Mammary epithelial cell (primary cell): ENCODE data around the gene ZNRF1.

ENCODE experiments used
- CTCF ChIP-seq, 2 donors: IDR thresholded peaks in 1 of 2; conservative IDR thresholded peaks in 1 of 2; 2 replicates each; pipeline ENCODE4 v1.5.1; 2011 to 2012; ENCODE audit warnings: inconsistent platforms in 2 of 2, low read length in 2 of 2, mild to moderate bottlenecking in 2 of 2, control low read depth in 1 of 2, low read depth in 1 of 2; ENCODE audit not compliant: insufficient read depth in 1 of 2; ENCODE audit errors: extremely low read depth in 1 of 2
- EZH2 ChIP-seq: IDR thresholded peaks from 2 replicates; pipeline ENCODE4 v1.6.1; 2012; ENCODE audit warnings: low read length, inconsistent platforms, borderline replicate concordance

- TF ChIP-seq CTCF (conservative IDR thresholded peaks at IDR 0.05 in 1 of 2, IDR thresholded peaks at IDR 0.05 in 1 of 2; ENCODE audit: extremely low read depth in 1 of 2, insufficient read depth in 1 of 2, low read depth in 1 of 2, low read length in 2 of 2) (no peak), EZH2 (no peak)
Measured at GRCh38 chr16:75005697-75006096, 6.9 kb downstream of the ZNRF1 start.
